PFSK-1 (cell line): Measurements from ENCODE around the gene PDE3B.

ENCODE experiments used
- FOXP2 ChIP-seq: optimal IDR thresholded peaks from 2 replicates; pipeline ENCODE3; 2011; ENCODE audit warnings: borderline replicate concordance, control low read depth, inconsistent platforms; ENCODE audit not compliant: insufficient read depth; ENCODE audit errors: extremely low read length, extremely low read depth
- REST ChIP-seq, 2 experiments: IDR thresholded peaks; 2 replicates each; pipeline versions ENCODE4 v1.6.1 to v1.8.0; 2011 to 2012; ENCODE audit warnings: low read depth in 2 of 2, low read length in 2 of 2, control low read depth in 1 of 2, inconsistent platforms in 1 of 2, mild to moderate bottlenecking in 1 of 2, moderate library complexity in 1 of 2; ENCODE audit not compliant: insufficient read depth in 1 of 2
- TAF1 ChIP-seq: IDR thresholded peaks from 2 replicates; pipeline ENCODE4 v1.6.1; 2012; ENCODE audit warnings: low read length, control low read depth, borderline replicate concordance; ENCODE audit not compliant: insufficient read depth

- TF ChIP-seq FOXP2: no peak
- TF ChIP-seq REST (IDR thresholded peaks at IDR 0.05; ENCODE audit: insufficient read depth in 1 of 2, low read depth in 2 of 2, low read length in 2 of 2): no peak
- TF ChIP-seq TAF1: no peak
These were observed 263.4 kb downstream of the PDE3B start for GRCh38 chr11:14906993-14907392.
